HG03521 (cell line): ENCODE results near the gene C15orf61.

Experiments
- ATAC-seq: cut with Tn5 transposase; IDR thresholded peaks from one replicate; pipeline ENCODE4 v1.9.1; 2021; ENCODE audit warnings: mild to moderate bottlenecking, moderate library complexity; ENCODE audit not compliant: unreplicated experiment

The C15orf61 gene

GRCh38 chr15:67512933-67513714, 7.8 kb upstream of the C15orf61 start:
- no peak for ATAC-seq

DNA sequence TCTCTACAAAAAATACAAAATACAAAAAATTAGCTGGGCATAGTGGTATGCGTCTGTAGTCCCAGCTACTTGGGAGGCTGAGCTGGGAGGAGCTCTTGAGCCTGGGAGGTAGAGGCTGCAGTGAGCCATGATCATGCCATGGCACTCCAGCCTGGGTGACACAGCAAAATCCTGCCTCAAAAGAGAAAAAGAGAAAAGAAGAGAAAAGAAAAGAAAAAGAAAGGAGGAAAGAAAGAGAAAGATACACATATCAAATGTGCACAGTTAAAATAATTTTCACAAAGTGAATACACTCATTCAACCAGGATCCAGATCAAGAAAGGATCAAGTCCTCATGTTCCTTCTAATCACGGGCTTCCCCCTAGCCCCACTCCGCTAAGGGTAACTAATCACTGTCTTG, 5.8 kb upstream of the C15orf61 start:
- ATAC-seq, result no peak

- no peak for ATAC-seq
These were observed 5.4 kb upstream of the C15orf61 start for GRCh38 chr15:67515557-67515956.

GRCh38 chr15:67520321-67521028, 456 bp upstream of the C15orf61 start:
- ATAC-seq, result no peak

GRCh38 chr15:67521783-67522568, 1.0 kb downstream of the C15orf61 start:
- no peak for ATAC-seq

DNA sequence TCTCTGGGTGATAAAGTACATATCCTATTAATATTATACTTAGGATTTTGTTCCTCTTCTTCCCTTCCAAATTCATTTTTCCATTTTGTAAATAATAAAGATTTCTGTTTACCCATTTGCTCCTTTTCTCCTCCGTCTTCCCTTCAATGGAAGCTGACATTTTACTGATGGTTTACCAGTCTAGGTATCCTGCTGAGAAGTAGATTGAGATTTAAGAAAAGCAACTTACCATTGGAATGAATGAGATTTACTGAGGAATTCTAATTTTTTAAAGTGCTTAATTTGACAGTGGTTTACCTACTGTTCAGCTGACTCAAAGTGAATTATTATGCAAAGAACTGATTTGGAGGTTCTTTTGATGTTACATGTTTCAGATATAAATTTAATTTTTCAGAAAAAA, 2.4 kb downstream of the C15orf61 start:
- ATAC-seq, result no peak

DNA sequence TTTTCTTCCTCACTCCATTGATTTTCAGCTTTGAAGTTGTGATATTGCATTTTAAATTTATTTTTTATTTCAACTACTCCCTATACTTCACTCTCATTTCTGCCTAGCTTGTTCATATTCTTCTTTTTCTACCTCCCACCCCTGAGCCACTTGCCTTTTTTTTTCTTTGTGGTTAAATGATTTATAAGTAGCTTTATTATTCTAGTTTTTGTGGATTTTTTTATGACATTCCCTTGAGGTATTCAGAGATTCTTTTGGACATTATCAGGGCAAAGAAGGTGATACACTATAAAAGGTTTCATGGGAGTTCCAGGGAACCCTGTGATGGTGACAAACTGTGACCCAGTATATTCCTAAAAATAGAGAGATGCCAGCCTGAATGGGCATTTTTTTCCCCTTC, 3.3 kb downstream of the C15orf61 start:
- no peak for ATAC-seq

- ATAC-seq, result no peak
These were observed 7.6 kb downstream of the C15orf61 start for GRCh38 chr15:67528513-67528912.

DNA sequence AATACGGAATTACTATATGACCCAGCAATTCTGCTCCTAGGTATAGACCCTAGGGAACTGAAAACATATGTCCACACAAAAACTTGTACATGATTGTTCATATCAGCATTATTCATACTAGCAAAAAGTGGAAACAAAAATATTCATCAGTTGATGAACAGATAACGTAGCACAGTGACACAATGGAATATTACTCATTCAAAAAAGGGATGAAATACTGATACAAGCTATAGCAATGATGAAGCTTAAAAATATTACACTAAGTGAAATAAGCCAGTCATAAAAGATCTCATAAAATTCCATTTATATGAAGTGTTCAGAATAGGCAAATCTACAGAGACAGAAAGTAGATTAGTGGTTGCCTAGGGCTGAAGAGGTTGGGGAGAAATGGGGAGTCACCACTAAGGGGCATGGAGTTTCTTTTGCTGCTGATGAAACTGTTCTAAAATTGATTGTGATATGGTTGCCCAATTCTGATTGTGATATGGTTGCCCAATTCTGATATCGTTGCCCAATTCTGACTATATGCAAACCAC, 10.5 kb downstream of the C15orf61 start:
- ATAC-seq, result no peak

DNA sequence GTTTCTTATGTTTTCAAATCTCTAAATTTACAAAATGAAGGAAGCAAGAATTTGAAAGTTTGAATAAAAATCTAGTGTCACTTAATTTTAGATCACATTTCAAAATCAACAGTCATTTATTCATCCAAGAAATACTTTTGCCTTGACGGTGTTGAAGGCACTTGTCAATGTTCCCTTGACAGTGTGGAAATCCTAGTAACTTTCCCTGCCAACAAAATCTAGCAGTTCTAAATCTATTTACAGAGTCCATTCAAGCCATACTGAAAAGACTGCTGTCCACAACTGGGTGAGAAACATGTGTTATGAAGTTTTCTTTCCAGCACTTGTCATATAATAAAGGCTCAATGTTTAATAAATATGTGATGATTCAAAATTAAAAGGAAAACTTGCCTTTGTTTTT, 12.9 kb downstream of the C15orf61 start:
- ATAC-seq, result no peak

GRCh38 chr15:67534360-67534759, 13.4 kb downstream of the C15orf61 start:
- no peak for ATAC-seq

DNA sequence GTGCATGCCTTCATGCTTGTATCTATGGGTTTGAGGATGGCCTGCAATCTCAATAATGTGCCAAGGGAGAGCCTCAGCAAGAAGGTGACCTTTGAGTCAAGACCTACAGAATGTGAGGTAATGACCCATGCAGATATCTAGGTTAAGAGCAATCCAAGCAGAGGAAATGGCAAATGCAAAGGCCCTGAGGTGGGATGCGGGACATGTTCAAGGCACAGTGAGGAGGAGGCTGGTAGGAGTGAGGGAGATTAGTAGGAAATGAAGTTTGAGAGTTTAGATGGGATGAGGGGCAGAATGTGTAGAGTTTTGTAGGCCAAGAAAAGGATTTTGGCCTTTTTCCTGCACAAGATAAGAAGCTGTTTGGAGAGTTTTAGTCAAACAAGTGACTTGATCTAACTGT, 16.8 kb downstream of the C15orf61 start:
- ATAC-seq, result no peak

- ATAC-seq, result peak; percentile 54
These were observed 21.8 kb downstream of the C15orf61 start, which contains the start of gene MAP2K5 for GRCh38 chr15:67542420-67543347. MAP2K5 (plus strand) TSS chr15:67542703; CDS start chr15:67543336, 633 bp downstream.

DNA sequence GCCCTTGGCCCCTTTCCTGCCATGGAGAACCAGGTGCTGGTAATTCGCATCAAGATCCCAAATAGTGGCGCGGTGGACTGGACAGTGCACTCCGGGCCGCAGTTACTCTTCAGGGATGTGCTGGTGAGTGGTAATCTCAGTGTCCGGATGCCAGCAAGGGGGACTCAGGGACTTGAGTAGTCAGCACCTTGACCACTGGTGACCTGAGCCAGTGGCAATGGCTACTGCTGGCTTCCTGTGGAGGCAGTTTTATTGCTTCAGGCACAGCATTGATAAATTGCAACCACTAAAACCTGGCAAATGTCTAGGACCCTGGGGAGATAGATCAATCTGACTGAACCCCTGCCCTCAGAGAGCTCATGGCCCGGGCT, 22.4 kb downstream of the C15orf61 start:
- ATAC-seq, result no peak

DNA sequence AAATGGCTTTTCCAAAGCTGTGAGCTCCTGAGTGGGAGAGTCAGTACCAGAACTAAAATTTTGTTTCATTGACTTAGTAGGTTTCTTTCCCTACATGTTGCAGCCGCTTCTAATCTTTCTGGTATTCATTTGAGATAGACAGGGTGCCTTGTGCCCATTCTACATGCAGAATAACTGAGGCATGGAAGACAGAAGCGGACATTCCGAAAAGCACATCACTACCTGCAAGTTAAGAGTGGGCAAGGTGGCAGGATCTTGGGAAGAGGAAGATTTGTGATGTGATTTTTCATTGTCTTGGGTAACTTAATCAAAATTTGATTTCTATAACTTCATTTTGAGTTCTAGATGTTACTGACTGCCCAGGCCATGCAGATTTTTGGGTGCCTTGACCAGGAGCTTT, 23.5 kb downstream of the C15orf61 start:
- no peak for ATAC-seq

DNA sequence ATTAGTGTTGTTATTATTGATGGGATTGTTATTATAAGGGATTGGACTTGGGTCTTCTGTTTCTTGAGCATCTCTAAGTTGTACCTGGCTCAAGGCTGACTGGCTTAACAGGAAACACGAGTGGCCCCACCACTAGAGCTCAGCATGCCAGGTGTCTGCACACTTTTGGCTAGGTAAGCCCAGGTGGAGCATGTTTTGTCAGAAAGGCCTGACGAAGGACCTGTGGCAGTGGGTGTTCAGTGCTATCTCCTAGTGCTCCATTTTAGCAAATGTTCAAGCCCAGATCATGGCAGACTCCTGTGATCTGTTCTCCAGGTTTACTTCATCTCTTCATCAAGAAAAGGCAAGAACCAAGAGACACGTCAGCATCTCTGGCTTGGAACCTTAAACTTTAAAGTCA, 24.9 kb downstream of the C15orf61 start:
- no peak for ATAC-seq

DNA sequence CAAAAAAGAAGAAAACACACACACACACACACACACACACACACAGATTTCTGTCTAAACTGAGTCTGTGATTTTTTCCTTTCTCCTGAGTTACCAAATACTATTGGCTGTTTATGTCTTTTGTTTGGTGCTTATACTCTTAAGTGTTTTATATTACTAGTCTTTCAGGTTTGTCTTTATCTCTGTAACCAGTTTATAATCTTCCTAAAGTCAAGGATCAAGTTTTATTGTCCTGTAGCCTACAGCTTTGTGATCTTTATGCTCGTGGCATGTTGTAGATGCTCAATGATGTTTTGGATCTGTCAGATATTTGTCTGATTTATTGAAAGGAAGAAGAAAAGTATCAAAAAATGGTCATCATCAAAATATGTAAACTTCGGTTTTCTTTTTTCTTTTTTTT, 26.1 kb downstream of the C15orf61 start:
- no peak for ATAC-seq

GRCh38 chr15:67547836-67548235, 26.9 kb downstream of the C15orf61 start:
- no peak for ATAC-seq

DNA sequence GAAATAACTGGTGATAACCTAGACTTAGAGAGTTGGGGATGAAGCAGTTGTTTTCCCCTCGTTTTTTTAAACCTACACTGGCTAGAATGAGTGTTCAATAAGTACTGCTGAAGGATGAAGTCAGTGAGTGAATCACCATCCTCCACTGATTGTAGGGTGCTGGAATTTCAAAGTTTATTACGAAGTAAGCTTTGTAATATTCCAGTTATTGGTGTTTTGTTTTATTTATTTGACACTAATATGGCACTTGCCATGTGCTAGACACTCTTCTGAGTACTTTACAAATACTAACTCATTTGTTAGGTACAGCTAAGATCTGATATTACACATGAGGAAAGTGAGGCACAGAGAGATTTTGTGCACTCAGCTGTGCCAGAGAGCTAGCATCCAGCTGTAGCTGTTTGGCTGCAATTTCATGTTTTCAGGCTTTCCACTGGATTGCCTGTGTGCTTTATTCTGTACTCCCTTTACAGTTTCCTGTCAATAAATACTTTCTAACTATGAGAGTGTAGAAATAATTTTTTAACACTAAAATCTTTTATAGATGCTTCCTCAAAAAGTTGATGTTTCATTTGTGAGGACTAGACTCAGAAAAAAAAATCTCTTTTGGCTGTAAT, 27.4 kb downstream of the C15orf61 start:
- ATAC-seq, result no peak
